H9 (cell line): ENCODE data around the gene PTCHD1. TPM values are rescaled to one million over a fixed set of nuclear protein-coding genes. Genes with fewer than 3 reads are reported as not detected.

ENCODE experiments used
- DNase-seq: peaks from one replicate; pipeline ENCODE4 v3.0.0-alpha.2; 2017
- H2AFZ ChIP-seq: one replicate; pipeline ENCODE4 v1.6.1; 2013; ENCODE audit warnings: mild to moderate bottlenecking, low read length, control low read depth, moderate library complexity
- H2AK5ac ChIP-seq: 2 replicates; pipeline ENCODE4 v1.6.1; 2013; ENCODE audit warnings: low read length, control low read depth, mixed read lengths; ENCODE audit not compliant: insufficient read length
- H2BK120ac ChIP-seq: one replicate; pipeline ENCODE4 v1.6.1; 2013; ENCODE audit warnings: low read depth, mild to moderate bottlenecking, low read length, control low read depth, inconsistent platforms; ENCODE audit not compliant: poor library complexity, severe bottlenecking
- H2BK12ac ChIP-seq: 2 replicates; pipeline ENCODE4 v1.6.1; 2013; ENCODE audit warnings: low read length, control low read depth, mixed read lengths, low read depth; ENCODE audit not compliant: insufficient read length
- H2BK15ac ChIP-seq: 2 replicates; pipeline ENCODE4 v1.6.1; 2013; ENCODE audit warnings: low read depth, low read length, control low read depth
- H2BK20ac ChIP-seq: one replicate; pipeline ENCODE4 v1.6.1; 2013; ENCODE audit warnings: low read depth, mild to moderate bottlenecking, low read length, control low read depth, inconsistent platforms; ENCODE audit not compliant: poor library complexity, severe bottlenecking
- H2BK5ac ChIP-seq: 2 replicates; pipeline ENCODE4 v1.6.1; 2013; ENCODE audit warnings: low read length, control low read depth, mixed read lengths; ENCODE audit not compliant: insufficient read length
- H3K14ac ChIP-seq: 2 replicates; pipeline ENCODE4 v1.6.1; 2013; ENCODE audit warnings: low read length, control low read depth; ENCODE audit not compliant: insufficient read depth
- H3K18ac ChIP-seq: 2 replicates; pipeline ENCODE4 v1.6.1; 2013; ENCODE audit warnings: low read depth, mild to moderate bottlenecking, mixed read lengths, low read length, control low read depth; ENCODE audit not compliant: insufficient read length
- H3K23ac ChIP-seq: 2 replicates; pipeline ENCODE4 v1.6.1; 2013; ENCODE audit warnings: low read length, control low read depth, mixed read lengths, low read depth; ENCODE audit not compliant: insufficient read length
- H3K23me2 ChIP-seq: 2 replicates; pipeline ENCODE4 v1.6.1; 2013; ENCODE audit warnings: low read depth, mild to moderate bottlenecking, mixed read lengths, low read length, control low read depth; ENCODE audit not compliant: insufficient read length, poor library complexity, severe bottlenecking
- H3K27ac ChIP-seq: 2 replicates; pipeline ENCODE4 v1.5.1; 2013; ENCODE audit warnings: low read length, control low read depth, mixed read lengths, low read depth; ENCODE audit not compliant: insufficient read length
- H3K27me3 ChIP-seq: 2 replicates; pipeline ENCODE4 v1.6.1; 2013; ENCODE audit warnings: low read length, control low read depth, inconsistent platforms; ENCODE audit not compliant: insufficient read depth
- H3K4ac ChIP-seq: 2 replicates; pipeline ENCODE4 v1.6.1; 2013; ENCODE audit warnings: low read depth, mild to moderate bottlenecking, control low read depth, inconsistent platforms, low read length, moderate library complexity
- H3K4me1 ChIP-seq: 2 replicates; pipeline ENCODE4 v1.6.1; 2013; ENCODE audit warnings: low read length, control low read depth, inconsistent platforms; ENCODE audit not compliant: insufficient read depth
- H3K4me2 ChIP-seq: 2 replicates; pipeline ENCODE4 v1.6.1; 2013; ENCODE audit warnings: low read length, control low read depth, mixed read lengths; ENCODE audit not compliant: insufficient read length, insufficient read depth
- H3K56ac ChIP-seq: 2 replicates; pipeline ENCODE4 v1.6.1; 2013; ENCODE audit warnings: low read depth, mild to moderate bottlenecking, mixed read lengths, low read length, control low read depth; ENCODE audit not compliant: insufficient read length
- H3K79me1 ChIP-seq: 2 replicates; pipeline ENCODE4 v1.6.1; 2013; ENCODE audit warnings: low read depth, mild to moderate bottlenecking, moderate library complexity, low read length, control low read depth, inconsistent platforms; ENCODE audit not compliant: insufficient read depth, poor library complexity, severe bottlenecking
- H3K79me2 ChIP-seq: 2 replicates; pipeline ENCODE4 v1.6.1; 2013; ENCODE audit warnings: low read length, control low read depth, inconsistent platforms; ENCODE audit not compliant: insufficient read depth
- H3K9ac ChIP-seq: 2 replicates; pipeline ENCODE4 v1.6.1; 2013; ENCODE audit warnings: low read length, control low read depth, mixed read lengths; ENCODE audit not compliant: insufficient read length; ENCODE audit errors: extremely low read depth
- H3K9me3 ChIP-seq: one replicate; pipeline ENCODE4 v1.6.1; 2013; ENCODE audit warnings: low read depth, low read length, inconsistent platforms; ENCODE audit not compliant: control insufficient read depth
- H3T11ph ChIP-seq: one replicate; pipeline ENCODE4 v1.6.1; 2013; ENCODE audit warnings: mild to moderate bottlenecking, low read length, control low read depth, inconsistent platforms
- H4K20me1 ChIP-seq: one replicate; pipeline ENCODE4 v1.6.1; 2013; ENCODE audit not compliant: control insufficient read depth, insufficient read length, insufficient read depth
- H4K5ac ChIP-seq: 2 replicates; pipeline ENCODE4 v1.6.1; 2013; ENCODE audit warnings: low read depth, mild to moderate bottlenecking, mixed read lengths, low read length, control low read depth; ENCODE audit not compliant: insufficient read length
- H4K8ac ChIP-seq: replicated peaks from 2 replicates; pipeline ENCODE4 v1.6.1; 2013; ENCODE audit warnings: low read length, control low read depth, mixed read lengths, low read depth; ENCODE audit not compliant: insufficient read length
- H4K91ac ChIP-seq: 2 replicates; pipeline ENCODE4 v1.6.1; 2013; ENCODE audit warnings: low read depth, mild to moderate bottlenecking, moderate library complexity, mixed read lengths, low read length, control low read depth; ENCODE audit not compliant: insufficient read length
- H3K27ac Mint-ChIP-seq, 3 experiments: 2 replicates in 2 of 3; 3 replicates in 1 of 3; pipeline ENCODE4 v1.8.0; 2020 to 2021; ENCODE audit warnings: mixed read lengths in 3 of 3, mild to moderate bottlenecking in 1 of 3, moderate library complexity in 1 of 3
- H3K27me3 Mint-ChIP-seq: 2 replicates; pipeline ENCODE4 v1.8.0; 2021; ENCODE audit warnings: low read depth, mild to moderate bottlenecking, moderate library complexity, mixed read lengths
- H3K36me3 Mint-ChIP-seq, 3 experiments: 2 replicates in 2 of 3; 3 replicates in 1 of 3; pipeline ENCODE4 v1.8.0; 2020 to 2021; ENCODE audit warnings: low read depth in 3 of 3, mixed read lengths in 3 of 3; ENCODE audit not compliant: insufficient read depth in 1 of 3
- H3K4me1 Mint-ChIP-seq, 2 experiments: 2 replicates each; pipeline ENCODE4 v1.8.0; 2020; ENCODE audit warnings: mixed read lengths in 2 of 2
- H3K4me3 Mint-ChIP-seq, 2 experiments: 2 replicates in 1 of 2; 3 replicates in 1 of 2; pipeline ENCODE4 v1.8.0; 2020 to 2021; ENCODE audit warnings: mild to moderate bottlenecking in 2 of 2, mixed read lengths in 2 of 2, moderate library complexity in 1 of 2
- H3K9me3 Mint-ChIP-seq, 2 experiments: 2 replicates in 1 of 2; 3 replicates in 1 of 2; pipeline ENCODE4 v1.8.0; 2020; ENCODE audit warnings: mild to moderate bottlenecking in 2 of 2, mixed read lengths in 2 of 2, moderate library complexity in 1 of 2
- WGBS: extraction: QIAGEN DNeasy Blood & Tissue Kit; methylation state at CpG from one replicate; pipeline ENCODE4 v1.1.7; 2013; ENCODE audit warnings: missing lambda C conversion rate, low lambda C conversion rate, mixed read lengths; ENCODE audit not compliant: insufficient read length; ENCODE audit errors: extremely low coverage; 5-methylcytosine and 5-hydroxymethylcytosine counted together
- total RNA-seq: library from RNA; stranded (reverse); gene quantifications from 2 replicates; pipeline ENCODE4 v1.2.1, GENCODE V29; 2021
- TF ChIP-seq, protein P1 (sequence below): fragments of 200-600 bp; sonication (generic); conservative IDR thresholded peaks from 3 replicates; pipeline ENCODE4 v1.8.0; 2021; ENCODE audit warnings: antibody characterized with exemption, mild to moderate bottlenecking

PTCHD1 gene
- total RNA-seq, 1 experiment from 2014 or later = 1.4 TPM

DNA sequence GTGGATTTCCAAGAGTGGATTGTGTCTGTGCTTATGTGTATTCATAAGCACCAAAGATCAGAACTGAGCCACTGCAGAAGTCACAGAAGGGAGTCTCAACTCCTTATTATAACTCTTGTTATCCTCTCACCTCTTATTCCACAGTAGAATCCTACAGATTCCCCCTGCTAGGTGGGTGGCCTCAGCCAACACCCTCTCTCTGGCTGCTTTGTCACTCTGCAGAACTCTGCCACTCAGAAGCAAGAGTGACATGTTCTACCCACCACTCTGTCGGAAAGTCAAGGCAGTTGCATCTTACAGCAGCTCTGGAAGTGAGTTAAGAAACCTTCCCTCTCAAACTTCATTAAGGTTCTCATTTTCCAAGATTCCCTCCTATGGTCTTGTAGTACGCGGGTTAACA is 41.9 kb downstream of the PTCHD1 start:
- Histone ChIP-seq H3K79me1 (no peaks in the 10 kb centered on the region), H3K23me2 (no peaks in the 10 kb centered on the region), H3K18ac (no peak overlapping the region), H3T11ph (no peak overlapping the region), H3K4ac (no peak overlapping the region), H2BK120ac (no peak overlapping the region), H3K27ac (no peak overlapping the region), H3K9me3 (no peaks in the 10 kb centered on the region), H4K8ac (no peak overlapping the region), H4K5ac (no peak overlapping the region), H2BK12ac (no peak overlapping the region), H2BK20ac (no peak overlapping the region), H2BK5ac (no peak overlapping the region), H3K4me2 (no peak overlapping the region), H3K14ac (no peak overlapping the region), H2AK5ac (no peak overlapping the region), H3K4me1 (peaks cover 3% of the 10 kb centered on the region; the same call in 1 of the 2 replicates), H4K20me1 (no peaks in the 10 kb centered on the region), H3K27me3 (no peaks in the 10 kb centered on the region), H4K91ac (no peak overlapping the region), H3K79me2 (no peaks in the 10 kb centered on the region), H3K56ac (no peak overlapping the region), H3K9ac (no peak overlapping the region), H2AFZ (no peak overlapping the region), H3K23ac (no peak overlapping the region), H2BK15ac (no peak overlapping the region)
- H3K27me3 Mint-ChIP-seq = no peaks in the 10 kb centered on the region
- H3K4me3 Mint-ChIP-seq = no peak overlapping the region
- 0 out of 7 replicates have a peak overlapping the region, but pooled peaks of 1 of the 3 experiments have one; percentile 40 for H3K27ac Mint-ChIP-seq
- TF ChIP-seq, protein P1, sequence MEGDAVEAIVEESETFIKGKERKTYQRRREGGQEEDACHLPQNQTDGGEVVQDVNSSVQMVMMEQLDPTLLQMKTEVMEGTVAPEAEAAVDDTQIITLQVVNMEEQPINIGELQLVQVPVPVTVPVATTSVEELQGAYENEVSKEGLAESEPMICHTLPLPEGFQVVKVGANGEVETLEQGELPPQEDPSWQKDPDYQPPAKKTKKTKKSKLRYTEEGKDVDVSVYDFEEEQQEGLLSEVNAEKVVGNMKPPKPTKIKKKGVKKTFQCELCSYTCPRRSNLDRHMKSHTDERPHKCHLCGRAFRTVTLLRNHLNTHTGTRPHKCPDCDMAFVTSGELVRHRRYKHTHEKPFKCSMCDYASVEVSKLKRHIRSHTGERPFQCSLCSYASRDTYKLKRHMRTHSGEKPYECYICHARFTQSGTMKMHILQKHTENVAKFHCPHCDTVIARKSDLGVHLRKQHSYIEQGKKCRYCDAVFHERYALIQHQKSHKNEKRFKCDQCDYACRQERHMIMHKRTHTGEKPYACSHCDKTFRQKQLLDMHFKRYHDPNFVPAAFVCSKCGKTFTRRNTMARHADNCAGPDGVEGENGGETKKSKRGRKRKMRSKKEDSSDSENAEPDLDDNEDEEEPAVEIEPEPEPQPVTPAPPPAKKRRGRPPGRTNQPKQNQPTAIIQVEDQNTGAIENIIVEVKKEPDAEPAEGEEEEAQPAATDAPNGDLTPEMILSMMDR = no peak
- peaks cover 42 to 59% of the 10 kb centered on the region in 2 experiments for H3K4me1 Mint-ChIP-seq
- peaks cover 4 to 12% (median 10%) of the 10 kb centered on the region in 3 experiments for H3K36me3 Mint-ChIP-seq
- no CpG with 5 or more reads among the region's 3 CpGs for WGBS
- H3K9me3 Mint-ChIP-seq = no peaks in the 10 kb centered on the region; a peak in 1 of 5 replicates
- no peak for DNase-seq
